Measurements from ENCODE around the gene PRKCZ.

PRKCZ gene

GRCh38 chr1:2078170-2078569 lies 28.0 kb downstream of the PRKCZ start:
- no peak for TF ChIP-seq CTCF (IDR thresholded peaks at IDR 0.05; ENCODE audit: poor library complexity, severe bottlenecking)
- Histone ChIP-seq H3K36me3 (ENCODE audit: low read depth) (peaks cover 18% of the 10 kb centered on the region), H3K4me1 (ENCODE audit: insufficient read depth, poor library complexity, severe bottlenecking) (no peaks in the 10 kb centered on the region), H3K4me3 (ENCODE audit: severe bottlenecking) (no peak overlapping the region), H3K9me3 (ENCODE audit: severe bottlenecking) (peaks cover 15% of the 10 kb centered on the region), H3K27ac (ENCODE audit: poor library complexity, severe bottlenecking) (no peak overlapping the region), H3K27me3 (ENCODE audit: insufficient read depth, poor library complexity, severe bottlenecking) (no peaks in the 10 kb centered on the region)
- no peak for ATAC-seq (ENCODE audit: low read depth)
- no peak for DNase-seq (ENCODE audit: low spot score)

- no peaks in the 10 kb centered on the region for H3K4me1 ChIP-seq (ENCODE audit: insufficient read depth, poor library complexity, severe bottlenecking)
- H3K36me3 ChIP-seq (ENCODE audit: low read depth) = peaks cover 18% of the 10 kb centered on the region
- no peaks in the 10 kb centered on the region for H3K27me3 ChIP-seq (ENCODE audit: insufficient read depth, poor library complexity, severe bottlenecking)
- no peak for TF ChIP-seq CTCF (IDR thresholded peaks at IDR 0.05; ENCODE audit: poor library complexity, severe bottlenecking)
- H3K9me3 ChIP-seq (ENCODE audit: severe bottlenecking) = peaks cover 15% of the 10 kb centered on the region
- H3K4me3 ChIP-seq (ENCODE audit: severe bottlenecking) = no peak overlapping the region
- ATAC-seq (ENCODE audit: low read depth) = no peak
- DNase-seq (ENCODE audit: low spot score) = no peak
- no peak overlapping the region for H3K27ac ChIP-seq (ENCODE audit: poor library complexity, severe bottlenecking)
Observed at GRCh38 chr1:2079396-2080085, 29.3 kb downstream of the PRKCZ start.

GRCh38 chr1:2080140-2080539 lies 29.9 kb downstream of the PRKCZ start:
- TF ChIP-seq CTCF (IDR thresholded peaks at IDR 0.05; ENCODE audit: poor library complexity, severe bottlenecking) = no peak
- no peaks in the 10 kb centered on the region for H3K27me3 ChIP-seq (ENCODE audit: insufficient read depth, poor library complexity, severe bottlenecking)
- no peak overlapping the region for H3K27ac ChIP-seq (ENCODE audit: poor library complexity, severe bottlenecking)
- H3K4me3 ChIP-seq (ENCODE audit: severe bottlenecking) = no peak overlapping the region
- H3K9me3 ChIP-seq (ENCODE audit: severe bottlenecking) = peaks cover 15% of the 10 kb centered on the region
- peaks cover 18% of the 10 kb centered on the region for H3K36me3 ChIP-seq (ENCODE audit: low read depth)
- no peaks in the 10 kb centered on the region for H3K4me1 ChIP-seq (ENCODE audit: insufficient read depth, poor library complexity, severe bottlenecking)
- DNase-seq (ENCODE audit: low spot score) = no peak
- no peak for ATAC-seq (ENCODE audit: low read depth)

GRCh38 chr1:2080884-2081283 lies 30.7 kb downstream of the PRKCZ start:
- no peak overlapping the region for H3K4me3 ChIP-seq (ENCODE audit: severe bottlenecking)
- H3K27ac ChIP-seq (ENCODE audit: poor library complexity, severe bottlenecking) = no peak overlapping the region
- no peaks in the 10 kb centered on the region for H3K27me3 ChIP-seq (ENCODE audit: insufficient read depth, poor library complexity, severe bottlenecking)
- no peak for DNase-seq (ENCODE audit: low spot score)
- peaks cover 18% of the 10 kb centered on the region for H3K36me3 ChIP-seq (ENCODE audit: low read depth)
- peaks cover 15% of the 10 kb centered on the region for H3K9me3 ChIP-seq (ENCODE audit: severe bottlenecking)
- no peak for TF ChIP-seq CTCF (IDR thresholded peaks at IDR 0.05; ENCODE audit: poor library complexity, severe bottlenecking)
- H3K4me1 ChIP-seq (ENCODE audit: insufficient read depth, poor library complexity, severe bottlenecking) = no peaks in the 10 kb centered on the region
- ATAC-seq (ENCODE audit: low read depth) = no peak

GRCh38 chr1:2081326-2081885 lies 31.2 kb downstream of the PRKCZ start:
- peaks cover 15% of the 10 kb centered on the region for H3K9me3 ChIP-seq (ENCODE audit: severe bottlenecking)
- no peak for ATAC-seq (ENCODE audit: low read depth)
- no peaks in the 10 kb centered on the region for H3K27me3 ChIP-seq (ENCODE audit: insufficient read depth, poor library complexity, severe bottlenecking)
- TF ChIP-seq CTCF (IDR thresholded peaks at IDR 0.05; ENCODE audit: poor library complexity, severe bottlenecking) = no peak
- H3K36me3 ChIP-seq (ENCODE audit: low read depth) = peaks cover 18% of the 10 kb centered on the region
- no peaks in the 10 kb centered on the region for H3K4me1 ChIP-seq (ENCODE audit: insufficient read depth, poor library complexity, severe bottlenecking)
- H3K27ac ChIP-seq (ENCODE audit: poor library complexity, severe bottlenecking) = no peak overlapping the region
- no peak for DNase-seq (ENCODE audit: low spot score)
- H3K4me3 ChIP-seq (ENCODE audit: severe bottlenecking) = no peak overlapping the region
